ENCODE data around the gene KCNN4. TPM values are rescaled to one million over a fixed set of nuclear protein-coding genes. Genes with fewer than 3 reads are reported as not detected.

Gene KCNN4
- total and polyA plus RNA-seq, 10 donors = 14.3 to 77.6 (median 22.6) TPM

DNA sequence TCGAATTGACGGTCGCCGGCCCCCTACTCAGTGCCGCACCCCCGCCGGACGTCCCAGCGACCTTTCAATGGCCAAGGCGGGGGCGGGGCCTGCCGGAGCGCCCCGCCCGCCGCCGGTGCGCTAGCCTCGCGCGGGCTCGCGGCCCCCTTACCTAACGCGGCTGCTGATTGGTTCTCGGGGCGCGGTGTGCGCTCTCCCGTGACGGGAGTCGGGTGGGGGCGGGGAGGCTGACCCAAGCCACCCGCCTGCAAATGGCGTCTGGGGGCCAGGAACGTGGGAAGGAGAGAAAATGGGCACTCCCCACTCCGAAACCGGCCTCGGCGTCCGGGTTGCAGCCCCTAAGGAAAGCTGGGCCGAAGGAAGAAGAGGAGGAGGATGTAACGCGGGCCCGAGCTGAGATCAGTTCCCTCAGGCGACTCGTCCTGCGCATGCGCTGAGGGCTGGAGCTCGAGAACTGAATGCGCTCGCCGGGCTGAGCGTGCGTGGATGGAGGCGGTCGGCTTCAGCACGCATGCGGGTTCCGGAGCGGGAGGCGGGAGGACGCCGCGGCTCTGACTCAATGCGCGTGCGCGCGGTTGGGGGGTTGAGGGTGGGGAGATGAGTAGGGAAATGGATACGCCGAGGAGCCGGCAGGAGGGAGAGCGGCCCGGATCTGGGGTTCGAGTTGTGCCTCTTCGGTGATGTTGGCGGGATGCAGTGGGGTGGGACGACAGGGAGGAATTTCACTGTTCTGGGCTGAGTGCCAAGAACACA is 26.1 kb downstream of the KCNN4 start, which contains the start of gene SMG9:
TSS of gene SMG9 (minus strand) at position 460 of the 753 bp plus-strand sequence. CDS start 4,221 bp downstream, outside the sequence.
- intact Hi-C loops (cut with DNase I; ENCODE audit: low total_unique reads) = no loop called here
- no peaks in the 10 kb centered on the region for H3K27me3 ChIP-seq (replicated peaks in 1 of 7)
- H3K36me3 ChIP-seq = peaks cover 0 to 29% (median 22%) of the 10 kb centered on the region in 6 donors

DNA sequence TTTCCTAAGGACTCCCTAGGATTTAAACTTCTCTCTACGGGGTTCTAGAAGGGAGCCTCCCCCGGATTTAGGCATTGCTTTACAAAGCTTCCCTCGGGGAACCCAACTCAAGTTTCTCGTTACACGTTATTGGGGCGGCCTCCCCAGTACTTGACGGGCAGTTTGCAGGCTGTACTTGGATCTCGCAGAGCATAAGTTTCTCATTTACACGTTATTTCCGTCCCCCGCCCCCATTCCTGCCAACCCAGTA is 26.6 kb downstream of the KCNN4 start:
- Histone ChIP-seq H3K9me3 (no peaks in the 10 kb centered on the region), H3K36me3 (peaks cover 0 to 34% (median 26%) of the 10 kb centered on the region in 6 donors), H3K4me1 (peaks cover 16 to 75% (median 49%) of the 10 kb centered on the region in 6 donors), H3K4me3 (peak overlapping the region; percentile 60 to 87 (median 76)), H3K27ac (peak overlapping the region; percentile 97 to 99 (median 99)), H3K27me3 (replicated peaks in 1 of 7) (no peaks in the 10 kb centered on the region)
- 0 to 1% (median 0%) methylated on average over 10 to 11 of the region's 11 CpGs for WGBS, 5 donors
- DNase-seq = no peak
- TF ChIP-seq POLR2A (IDR thresholded peaks at IDR 0.05) (no peak), POLR2AphosphoS5 (IDR thresholded peaks at IDR 0.05) (no peak)
- TF ChIP-seq, protein P1, sequence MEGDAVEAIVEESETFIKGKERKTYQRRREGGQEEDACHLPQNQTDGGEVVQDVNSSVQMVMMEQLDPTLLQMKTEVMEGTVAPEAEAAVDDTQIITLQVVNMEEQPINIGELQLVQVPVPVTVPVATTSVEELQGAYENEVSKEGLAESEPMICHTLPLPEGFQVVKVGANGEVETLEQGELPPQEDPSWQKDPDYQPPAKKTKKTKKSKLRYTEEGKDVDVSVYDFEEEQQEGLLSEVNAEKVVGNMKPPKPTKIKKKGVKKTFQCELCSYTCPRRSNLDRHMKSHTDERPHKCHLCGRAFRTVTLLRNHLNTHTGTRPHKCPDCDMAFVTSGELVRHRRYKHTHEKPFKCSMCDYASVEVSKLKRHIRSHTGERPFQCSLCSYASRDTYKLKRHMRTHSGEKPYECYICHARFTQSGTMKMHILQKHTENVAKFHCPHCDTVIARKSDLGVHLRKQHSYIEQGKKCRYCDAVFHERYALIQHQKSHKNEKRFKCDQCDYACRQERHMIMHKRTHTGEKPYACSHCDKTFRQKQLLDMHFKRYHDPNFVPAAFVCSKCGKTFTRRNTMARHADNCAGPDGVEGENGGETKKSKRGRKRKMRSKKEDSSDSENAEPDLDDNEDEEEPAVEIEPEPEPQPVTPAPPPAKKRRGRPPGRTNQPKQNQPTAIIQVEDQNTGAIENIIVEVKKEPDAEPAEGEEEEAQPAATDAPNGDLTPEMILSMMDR (IDR thresholded peaks at IDR 0.05 in 8 of 11, conservative IDR thresholded peaks at IDR 0.05 in 3 of 11) = no peak
- intact Hi-C loops (cut with DNase I; ENCODE audit: low total_unique reads) = no loop called here

More for the DNA sequence above, 26.1 kb downstream of the KCNN4 start, which contains the start of gene SMG9:
- Histone ChIP-seq H3K9me3 (no peaks in the 10 kb centered on the region), H3K4me3 (peak within 1 kb of the TSS; percentile 60 to 87 (median 76)), H3K27ac (peak within 1 kb of the TSS; percentile 97 to 99 (median 99)), H3K4me1 (peaks cover 16 to 75% (median 52%) of the 10 kb centered on the region in 6 donors)
- 0 to 1% (median 1%) methylated on average over 54 to 79 of the region's 79 CpGs for WGBS, 5 donors
- DNase-seq = peak; percentile 100
- TF ChIP-seq, protein P1 (IDR thresholded peaks at IDR 0.05 in 8 of 11, conservative IDR thresholded peaks at IDR 0.05 in 3 of 11) = peak in 1 of 11 experiments; percentile 21
- TF ChIP-seq POLR2AphosphoS5 (IDR thresholded peaks at IDR 0.05) (peak; percentile 97 to 98 (median 97)), POLR2A (IDR thresholded peaks at IDR 0.05) (peak in 1 of 3 donors; percentile 25)

DNA sequence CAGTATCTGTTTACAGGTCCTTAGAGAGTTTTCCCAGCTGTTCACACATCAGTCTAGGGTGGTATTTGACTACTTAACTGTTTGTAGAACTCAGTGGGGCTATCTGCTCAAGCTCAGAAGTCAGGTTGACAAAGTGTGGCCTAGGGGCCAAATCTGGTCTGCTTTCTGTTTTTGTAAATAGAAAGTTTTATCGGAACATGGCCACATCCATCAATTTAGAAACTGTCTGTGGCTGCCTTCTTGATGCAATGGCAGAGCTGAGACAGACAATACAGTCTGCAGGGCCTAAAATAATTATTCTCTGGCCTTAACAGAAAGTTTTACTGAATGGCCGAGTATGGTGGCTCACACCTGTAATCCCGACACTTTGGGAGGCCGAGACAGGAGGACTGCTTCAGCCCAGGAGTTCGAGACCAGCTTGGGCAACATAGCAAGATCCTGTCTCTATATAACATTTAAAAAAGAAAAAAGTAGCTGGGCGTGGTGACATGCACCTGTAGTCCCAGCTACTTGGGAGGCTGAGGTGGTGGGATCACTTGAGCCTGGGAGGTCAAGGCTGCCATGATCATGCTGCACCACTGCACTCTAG is 28.4 kb downstream of the KCNN4 start:
- intact Hi-C loops (cut with DNase I; ENCODE audit: low total_unique reads) = no loop called here
- Histone ChIP-seq H3K36me3 (peaks cover 0 to 52% (median 42%) of the 10 kb centered on the region in 6 donors), H3K4me3 (no peak overlapping the region), H3K27me3 (replicated peaks in 1 of 7) (no peaks in the 10 kb centered on the region), H3K9me3 (no peaks in the 10 kb centered on the region), H3K4me1 (peaks cover 16 to 78% (median 61%) of the 10 kb centered on the region in 6 donors), H3K27ac (peak overlapping the region in 5 of 8 donors; percentile 20 to 99 (median 97))
- 80 to 90% (median 86%) methylated on average over 6 of the region's 6 CpGs for WGBS, 5 donors
- DNase-seq = no peak
- TF ChIP-seq POLR2AphosphoS5 (IDR thresholded peaks at IDR 0.05) = no peak
- TF ChIP-seq POLR2A (IDR thresholded peaks at IDR 0.05) = no peak
- TF ChIP-seq, protein P1 (IDR thresholded peaks at IDR 0.05 in 8 of 11, conservative IDR thresholded peaks at IDR 0.05 in 3 of 11) = no peak
